GM23248 (cell line): ENCODE measurements around the gene PDXDC1.

Experiments
- EZH2 ChIP-seq: fragments of 200-600 bp; sonication (generic); IDR thresholded peaks from 2 replicates; pipeline ENCODE4 v1.6.1; 2018; ENCODE audit warnings: antibody characterized with exemption, mild to moderate bottlenecking; ENCODE audit not compliant: insufficient read depth, poor library complexity, severe bottlenecking
- EZH2phosphoT487 ChIP-seq: fragments of 200-600 bp; sonication (generic); IDR thresholded peaks from 2 replicates; pipeline ENCODE4 v1.6.1; 2018; ENCODE audit warnings: antibody characterized with exemption, moderate library complexity, mild to moderate bottlenecking, low read depth; ENCODE audit not compliant: insufficient read depth

- no peak for TF ChIP-seq EZH2
- no peak for TF ChIP-seq EZH2phosphoT487
Measured at GRCh38 chr16:14955546-14956231, 19.1 kb upstream of the PDXDC1 start.
